Inflammatory macrophage treated with lipopolysaccharide for 1 hour (primary cell): ENCODE measurements around the gene SFRP5.

Experiments
- DNase-seq, 2 donors: peaks; one replicate each; pipeline ENCODE4 v3.0.0-alpha.2; 2020 to 2022

Gene SFRP5

GRCh38 chr10:97763947-97764346 is 7.9 kb downstream of the SFRP5 start:
- no peak for DNase-seq

- no peak for DNase-seq
Observed at GRCh38 chr10:97763411-97763810, 8.4 kb downstream of the SFRP5 start.

GRCh38 chr10:97762816-97763215 is 9.0 kb downstream of the SFRP5 start:
- DNase-seq, result no peak

- no peak for DNase-seq
Observed at GRCh38 chr10:97762056-97762455, 9.7 kb downstream of the SFRP5 start.

- no peak for DNase-seq
Observed at GRCh38 chr10:97761331-97761865, 10.4 kb downstream of the SFRP5 start.

GRCh38 chr10:97760461-97761257 is 11.1 kb downstream of the SFRP5 start:
- DNase-seq, result no peak

GRCh38 chr10:97759946-97760345 is 11.9 kb downstream of the SFRP5 start:
- DNase-seq, result no peak

- DNase-seq, result peak; percentile 31 to 68
Observed at GRCh38 chr10:97759158-97759887, 12.5 kb downstream of the SFRP5 start.

GRCh38 chr10:97757471-97757870 is 14.3 kb downstream of the SFRP5 start:
- no peak for DNase-seq

GRCh38 chr10:97755718-97756117 is 16.1 kb downstream of the SFRP5 start:
- DNase-seq, result no peak

GRCh38 chr10:97754726-97755125 is 17.1 kb downstream of the SFRP5 start:
- no peak for DNase-seq

GRCh38 chr10:97752956-97753355 is 18.8 kb downstream of the SFRP5 start:
- no peak for DNase-seq

- DNase-seq, result no peak
Observed at GRCh38 chr10:97748116-97748515, 23.7 kb downstream of the SFRP5 start.

- no peak for DNase-seq
Observed at GRCh38 chr10:97747573-97747972, 24.2 kb downstream of the SFRP5 start.

GRCh38 chr10:97744405-97745035 is 27.3 kb downstream of the SFRP5 start:
- DNase-seq, result no peak

- no peak for DNase-seq
Observed at GRCh38 chr10:97743169-97743943, 28.4 kb downstream of the SFRP5 start.

- DNase-seq, result no peak
Observed at GRCh38 chr10:97740613-97741012, 31.2 kb downstream of the SFRP5 start.

- no peak for DNase-seq
Observed at GRCh38 chr10:97738616-97739015, 33.2 kb downstream of the SFRP5 start.

- DNase-seq, result no peak
Observed at GRCh38 chr10:97737770-97738265, 34.0 kb downstream of the SFRP5 start.

GRCh38 chr10:97736902-97737769 is 34.7 kb downstream of the SFRP5 start, which contains the start of gene ZFYVE27:
TSS of gene ZFYVE27 (plus strand) at chr10:97737128. CDS start at chr10:97738478, 1,350 bp downstream.
- peak; percentile 94 to 99 for DNase-seq

- no peak for DNase-seq
Observed at GRCh38 chr10:97736403-97736901, 35.3 kb downstream of the SFRP5 start.
